ENCODE data around the gene ACOT7.

GRCh38 chr1:6269296-6269695 is 124.3 kb downstream of the ACOT7 start:
- TF ChIP-seq ZNF274 (IDR thresholded peaks at IDR 0.05; ENCODE audit: low read depth, low read length) (no peak), SUZ12 (IDR thresholded peaks at IDR 0.05; ENCODE audit: extremely low read depth, insufficient read depth, insufficient read length) (no peak)
